Liver (tissue), 9 donors: Measurements from ENCODE around the gene TCEANC. TPM values are rescaled to one million over a fixed set of nuclear protein-coding genes. Genes with fewer than 3 reads are reported as not detected.

Source experiments
- DNase-seq: peaks from one replicate; pipeline ENCODE4 v3.0.0-alpha.2; 2017; ENCODE audit warnings: low spot score
- H3K27ac ChIP-seq, 2 donors: one replicate each; pipeline ENCODE4 v1.7.0; 2013; ENCODE audit warnings: inconsistent platforms in 2 of 2, low read length in 2 of 2, control low read depth in 1 of 2, low read depth in 1 of 2, mild to moderate bottlenecking in 1 of 2
- H3K27me3 ChIP-seq, 4 donors: one replicate each; pipeline versions ENCODE4 v1.6.1 to v1.7.0; 2013; ENCODE audit warnings: low read length in 3 of 4, inconsistent platforms in 1 of 4, mild to moderate bottlenecking in 1 of 4, moderate library complexity in 1 of 4; ENCODE audit not compliant: control insufficient read depth in 4 of 4, insufficient read depth in 4 of 4
- H3K36me3 ChIP-seq, 4 donors: one replicate each; pipeline versions ENCODE4 v1.6.1 to v1.7.0; 2013; ENCODE audit warnings: low read length in 3 of 4, mild to moderate bottlenecking in 3 of 4, low read depth in 1 of 4, moderate library complexity in 1 of 4; ENCODE audit not compliant: control insufficient read depth in 4 of 4, insufficient read depth in 3 of 4
- H3K4me1 ChIP-seq, 4 donors: one replicate each; pipeline versions ENCODE4 v1.6.1 to v1.7.0; 2013; ENCODE audit warnings: low read length in 3 of 4, mild to moderate bottlenecking in 3 of 4, moderate library complexity in 1 of 4; ENCODE audit not compliant: control insufficient read depth in 4 of 4, insufficient read depth in 4 of 4
- H3K4me3 ChIP-seq, 3 donors: one replicate each; pipeline versions ENCODE4 v1.6.1 to v1.7.0; 2013; ENCODE audit warnings: low read length in 3 of 3, control low read depth in 1 of 3, low read depth in 1 of 3, mild to moderate bottlenecking in 1 of 3
- H3K9ac ChIP-seq, 2 donors: one replicate each; pipeline ENCODE4 v1.7.0; 2013; ENCODE audit warnings: low read length in 2 of 2, mild to moderate bottlenecking in 2 of 2, moderate library complexity in 2 of 2, control low read depth in 1 of 2, low read depth in 1 of 2
- H3K9me3 ChIP-seq, 4 donors: one replicate each; pipeline versions ENCODE4 v1.6.1 to v1.7.0; 2013; ENCODE audit warnings: low read length in 3 of 4; ENCODE audit not compliant: control insufficient read depth in 4 of 4
- ATF3 ChIP-seq: IDR thresholded peaks from 2 replicates; pipeline ENCODE4 v1.6.1; 2016; ENCODE audit warnings: antibody characterized with exemption
- EGR1 ChIP-seq, 2 donors: IDR thresholded peaks; 2 replicates each; pipeline ENCODE4 v1.6.1; 2016 to 2018; ENCODE audit warnings: antibody characterized with exemption in 2 of 2, low read depth in 2 of 2
- FOXA1 ChIP-seq: IDR thresholded peaks from 2 replicates; pipeline ENCODE4 v1.6.1; 2016; ENCODE audit warnings: antibody characterized with exemption
- FOXA2 ChIP-seq: IDR thresholded peaks from 2 replicates; pipeline ENCODE4 v1.6.1; 2016; ENCODE audit warnings: antibody characterized with exemption
- GABPA ChIP-seq, 2 donors: IDR thresholded peaks in 1 of 2; conservative IDR thresholded peaks in 1 of 2; 2 replicates each; pipeline ENCODE4 v1.6.1; 2016; ENCODE audit warnings: antibody characterized with exemption in 2 of 2, mild to moderate bottlenecking in 1 of 2, moderate library complexity in 1 of 2
- HNF4A ChIP-seq, 2 donors: conservative IDR thresholded peaks; 2 replicates each; pipeline ENCODE4 v1.6.1; 2016; ENCODE audit warnings: antibody characterized with exemption in 2 of 2, mild to moderate bottlenecking in 2 of 2
- HNF4G ChIP-seq: IDR thresholded peaks from 2 replicates; pipeline ENCODE4 v1.6.1; 2016; ENCODE audit warnings: antibody characterized with exemption
- JUND ChIP-seq, 2 donors: IDR thresholded peaks; 2 replicates each; pipeline ENCODE4 v1.6.1; 2016; ENCODE audit warnings: antibody characterized with exemption in 2 of 2
- MAX ChIP-seq: IDR thresholded peaks from 2 replicates; pipeline ENCODE4 v1.6.1; 2016; ENCODE audit warnings: antibody characterized with exemption
- NR2F2 ChIP-seq: IDR thresholded peaks from 2 replicates; pipeline ENCODE4 v1.6.1; 2016; ENCODE audit warnings: antibody characterized with exemption
- RAD21 ChIP-seq, 2 donors: IDR thresholded peaks; 2 replicates each; pipeline ENCODE4 v1.6.1; 2016; ENCODE audit warnings: antibody characterized with exemption in 2 of 2, mild to moderate bottlenecking in 2 of 2
- RXRA ChIP-seq, 2 donors: IDR thresholded peaks; 2 replicates each; pipeline ENCODE4 v1.6.1; 2017 to 2018; ENCODE audit warnings: antibody characterized with exemption in 2 of 2, mild to moderate bottlenecking in 1 of 2
- SP1 ChIP-seq: IDR thresholded peaks from 2 replicates; pipeline ENCODE4 v1.6.1; 2018; ENCODE audit warnings: antibody characterized with exemption, mild to moderate bottlenecking
- TAF1 ChIP-seq: conservative IDR thresholded peaks from 2 replicates; pipeline ENCODE4 v1.6.1; 2016; ENCODE audit warnings: antibody characterized with exemption, mild to moderate bottlenecking
- YY1 ChIP-seq: IDR thresholded peaks from 2 replicates; pipeline ENCODE4 v1.6.1; 2016; ENCODE audit warnings: antibody characterized with exemption, mild to moderate bottlenecking
- ZBTB33 ChIP-seq: IDR thresholded peaks from 2 replicates; pipeline ENCODE4 v1.6.1; 2016; ENCODE audit warnings: antibody characterized with exemption
- WGBS: extraction: QIAGEN DNeasy Blood & Tissue Kit; methylation state at CpG from one replicate; pipeline ENCODE4 v1.1.7; 2013; 5-methylcytosine and 5-hydroxymethylcytosine counted together
- polyA plus RNA-seq, 2 donors: library from polyadenylated mRNA; stranded (reverse) in 1 of 2; unstranded in 1 of 2; fragments of 200-250 nt in 1 of 2; fragments of >200 nt in 1 of 2; fragmentation: Nextera tagmentation in 1 of 2; extraction: Ambion mirVana in 1 of 2; gene quantifications; one replicate each; pipeline versions ENCODE4 v1.2.1 to v1.2.3, GENCODE V29; 2013 to 2015
- total RNA-seq, 2 donors: library from RNA; depleted of rRNA; stranded (reverse); fragments of >200 nt; gene quantifications; one replicate each; pipeline ENCODE4 v1.2.3, GENCODE V29; 2014
- TF ChIP-seq, protein P1 (sequence below): fragments of 150-350 bp; IDR thresholded peaks from 2 replicates; pipeline ENCODE4 v1.5.1; 2017; ENCODE audit warnings: improper control_type of control experiment, low read depth, low read length; ENCODE audit not compliant: missing input control
- TF ChIP-seq, protein P2 (sequence below): IDR thresholded peaks from 2 replicates; pipeline ENCODE4 v1.6.1; 2016; ENCODE audit warnings: antibody characterized with exemption, mild to moderate bottlenecking
- donor health status: healthy.
- donor health status: healthy.
- donor health status: healthy.
- donor health status: healthy.
- donor health status: healthy.

Gene TCEANC
- total and polyA plus RNA-seq, 4 donors = 0.73 to 7.7 (median 3.6) TPM

GRCh38 chrX:13697976-13698375 lies 45.0 kb downstream of the TCEANC start:
- Histone ChIP-seq H3K4me3 (no peak overlapping the region), H3K9me3 (no peaks in the 10 kb centered on the region), H3K9ac (no peak overlapping the region)

GRCh38 chrX:13698432-13698831 lies 45.5 kb downstream of the TCEANC start:
- Histone ChIP-seq H3K36me3 (no peaks in the 10 kb centered on the region), H3K9ac (no peak overlapping the region), H3K9me3 (no peaks in the 10 kb centered on the region), H3K27ac (no peak overlapping the region), H3K27me3 (no peaks in the 10 kb centered on the region), H3K4me1 (peaks cover 0 to 2% (median 2%) of the 10 kb centered on the region in 4 donors), H3K4me3 (no peak overlapping the region)
- WGBS = 76% methylated on average over 1 of the region's 1 CpG
- no peak for DNase-seq
- no peak for TF ChIP-seq FOXA2
- TF ChIP-seq EGR1 (IDR thresholded peaks at IDR 0.05; ENCODE audit: low read depth in 2 of 2) = no peak
- TF ChIP-seq FOXA1 = no peak
- no peak for TF ChIP-seq JUND (IDR thresholded peaks at IDR 0.05)
- TF ChIP-seq, protein P1, sequence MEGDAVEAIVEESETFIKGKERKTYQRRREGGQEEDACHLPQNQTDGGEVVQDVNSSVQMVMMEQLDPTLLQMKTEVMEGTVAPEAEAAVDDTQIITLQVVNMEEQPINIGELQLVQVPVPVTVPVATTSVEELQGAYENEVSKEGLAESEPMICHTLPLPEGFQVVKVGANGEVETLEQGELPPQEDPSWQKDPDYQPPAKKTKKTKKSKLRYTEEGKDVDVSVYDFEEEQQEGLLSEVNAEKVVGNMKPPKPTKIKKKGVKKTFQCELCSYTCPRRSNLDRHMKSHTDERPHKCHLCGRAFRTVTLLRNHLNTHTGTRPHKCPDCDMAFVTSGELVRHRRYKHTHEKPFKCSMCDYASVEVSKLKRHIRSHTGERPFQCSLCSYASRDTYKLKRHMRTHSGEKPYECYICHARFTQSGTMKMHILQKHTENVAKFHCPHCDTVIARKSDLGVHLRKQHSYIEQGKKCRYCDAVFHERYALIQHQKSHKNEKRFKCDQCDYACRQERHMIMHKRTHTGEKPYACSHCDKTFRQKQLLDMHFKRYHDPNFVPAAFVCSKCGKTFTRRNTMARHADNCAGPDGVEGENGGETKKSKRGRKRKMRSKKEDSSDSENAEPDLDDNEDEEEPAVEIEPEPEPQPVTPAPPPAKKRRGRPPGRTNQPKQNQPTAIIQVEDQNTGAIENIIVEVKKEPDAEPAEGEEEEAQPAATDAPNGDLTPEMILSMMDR = no peak
- TF ChIP-seq ZBTB33 = no peak
- TF ChIP-seq ATF3 = no peak
- TF ChIP-seq MAX = no peak
- TF ChIP-seq RXRA (IDR thresholded peaks at IDR 0.05) = no peak
- no peak for TF ChIP-seq TAF1
- no peak for TF ChIP-seq SP1
- TF ChIP-seq HNF4G = no peak
- TF ChIP-seq NR2F2 = no peak

More at GRCh38 chrX:13697976-13698375, 45.0 kb downstream of the TCEANC start:
- Histone ChIP-seq H3K27me3 (no peaks in the 10 kb centered on the region), H3K4me1 (peaks cover 0 to 6% (median 3%) of the 10 kb centered on the region in 4 donors), H3K27ac (no peak overlapping the region), H3K36me3 (no peaks in the 10 kb centered on the region)
- TF ChIP-seq JUND (IDR thresholded peaks at IDR 0.05) = no peak
- no peak for TF ChIP-seq TAF1
- no peak for TF ChIP-seq MAX
- TF ChIP-seq HNF4G = no peak
- TF ChIP-seq GABPA (IDR thresholded peaks at IDR 0.05 in 1 of 2, conservative IDR thresholded peaks at IDR 0.05 in 1 of 2) = no peak
- TF ChIP-seq SP1 = no peak
- TF ChIP-seq YY1 = no peak
- no peak for TF ChIP-seq RXRA (IDR thresholded peaks at IDR 0.05)
- no peak for TF ChIP-seq EGR1 (IDR thresholded peaks at IDR 0.05; ENCODE audit: low read depth in 2 of 2)
- TF ChIP-seq FOXA2 = no peak
- TF ChIP-seq, protein P2, sequence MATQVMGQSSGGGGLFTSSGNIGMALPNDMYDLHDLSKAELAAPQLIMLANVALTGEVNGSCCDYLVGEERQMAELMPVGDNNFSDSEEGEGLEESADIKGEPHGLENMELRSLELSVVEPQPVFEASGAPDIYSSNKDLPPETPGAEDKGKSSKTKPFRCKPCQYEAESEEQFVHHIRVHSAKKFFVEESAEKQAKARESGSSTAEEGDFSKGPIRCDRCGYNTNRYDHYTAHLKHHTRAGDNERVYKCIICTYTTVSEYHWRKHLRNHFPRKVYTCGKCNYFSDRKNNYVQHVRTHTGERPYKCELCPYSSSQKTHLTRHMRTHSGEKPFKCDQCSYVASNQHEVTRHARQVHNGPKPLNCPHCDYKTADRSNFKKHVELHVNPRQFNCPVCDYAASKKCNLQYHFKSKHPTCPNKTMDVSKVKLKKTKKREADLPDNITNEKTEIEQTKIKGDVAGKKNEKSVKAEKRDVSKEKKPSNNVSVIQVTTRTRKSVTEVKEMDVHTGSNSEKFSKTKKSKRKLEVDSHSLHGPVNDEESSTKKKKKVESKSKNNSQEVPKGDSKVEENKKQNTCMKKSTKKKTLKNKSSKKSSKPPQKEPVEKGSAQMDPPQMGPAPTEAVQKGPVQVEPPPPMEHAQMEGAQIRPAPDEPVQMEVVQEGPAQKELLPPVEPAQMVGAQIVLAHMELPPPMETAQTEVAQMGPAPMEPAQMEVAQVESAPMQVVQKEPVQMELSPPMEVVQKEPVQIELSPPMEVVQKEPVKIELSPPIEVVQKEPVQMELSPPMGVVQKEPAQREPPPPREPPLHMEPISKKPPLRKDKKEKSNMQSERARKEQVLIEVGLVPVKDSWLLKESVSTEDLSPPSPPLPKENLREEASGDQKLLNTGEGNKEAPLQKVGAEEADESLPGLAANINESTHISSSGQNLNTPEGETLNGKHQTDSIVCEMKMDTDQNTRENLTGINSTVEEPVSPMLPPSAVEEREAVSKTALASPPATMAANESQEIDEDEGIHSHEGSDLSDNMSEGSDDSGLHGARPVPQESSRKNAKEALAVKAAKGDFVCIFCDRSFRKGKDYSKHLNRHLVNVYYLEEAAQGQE = no peak
- TF ChIP-seq, protein P1 = no peak
- TF ChIP-seq FOXA1 = no peak
- TF ChIP-seq RAD21 (IDR thresholded peaks at IDR 0.05) = no peak
- no peak for TF ChIP-seq HNF4A (conservative IDR thresholded peaks at IDR 0.05)
- TF ChIP-seq NR2F2 = no peak
- no peak for TF ChIP-seq ATF3
- no peak for DNase-seq
- 86% methylated on average over 1 of the region's 1 CpG for WGBS
